NOMO-1 (cell line): Measurements from ENCODE around the gene EMILIN1.
"Not testable (repeated sequence)": the region's sequence is repeated elsewhere in the genome, so short reads cannot be mapped to it uniquely, and the experiment has no call there.

Source experiments
- DNase-seq, 2 experiments: peaks; one replicate each; lab custom pipeline; 2025; ENCODE audit not compliant: unreplicated experiment in 2 of 2; lab: John Stamatoyannopoulos, UW

Gene EMILIN1

DNA sequence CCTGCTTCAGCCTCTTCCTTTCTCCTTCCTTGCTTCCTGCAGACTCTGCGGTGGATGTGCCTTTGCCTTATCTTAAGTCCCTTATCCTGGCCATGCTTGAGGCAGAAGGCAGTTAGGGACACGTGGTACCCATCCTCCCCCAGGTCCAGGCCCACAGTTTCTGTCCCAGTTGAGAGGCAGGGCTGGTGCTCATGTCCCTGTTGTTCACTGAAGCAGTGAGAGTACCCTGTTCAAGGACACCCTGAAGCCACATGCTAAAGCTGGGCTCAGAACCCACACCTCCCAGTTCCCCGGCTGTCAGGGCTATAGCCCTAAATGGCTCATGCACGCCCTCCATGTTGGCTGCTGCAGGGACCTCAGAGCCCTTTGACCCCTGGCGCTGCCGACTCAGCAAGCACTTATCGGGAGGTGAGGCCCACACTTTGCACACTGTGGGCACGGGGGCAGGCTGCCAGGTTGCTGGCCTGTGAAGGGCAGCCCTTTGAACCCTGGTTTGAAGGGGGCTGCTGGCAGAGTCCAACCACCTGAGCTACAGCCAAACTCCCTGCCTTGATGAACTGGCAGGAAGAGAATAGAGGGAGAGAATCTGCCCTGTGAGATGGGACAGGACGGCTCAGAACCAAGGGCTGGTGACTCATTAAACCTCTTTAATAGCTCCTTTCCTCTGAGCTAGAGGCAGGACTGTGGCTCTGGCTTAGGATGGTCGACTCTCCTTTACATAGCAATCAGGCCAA is 14.4 kb downstream of the EMILIN1 start:
- no peak for DNase-seq

DNA sequence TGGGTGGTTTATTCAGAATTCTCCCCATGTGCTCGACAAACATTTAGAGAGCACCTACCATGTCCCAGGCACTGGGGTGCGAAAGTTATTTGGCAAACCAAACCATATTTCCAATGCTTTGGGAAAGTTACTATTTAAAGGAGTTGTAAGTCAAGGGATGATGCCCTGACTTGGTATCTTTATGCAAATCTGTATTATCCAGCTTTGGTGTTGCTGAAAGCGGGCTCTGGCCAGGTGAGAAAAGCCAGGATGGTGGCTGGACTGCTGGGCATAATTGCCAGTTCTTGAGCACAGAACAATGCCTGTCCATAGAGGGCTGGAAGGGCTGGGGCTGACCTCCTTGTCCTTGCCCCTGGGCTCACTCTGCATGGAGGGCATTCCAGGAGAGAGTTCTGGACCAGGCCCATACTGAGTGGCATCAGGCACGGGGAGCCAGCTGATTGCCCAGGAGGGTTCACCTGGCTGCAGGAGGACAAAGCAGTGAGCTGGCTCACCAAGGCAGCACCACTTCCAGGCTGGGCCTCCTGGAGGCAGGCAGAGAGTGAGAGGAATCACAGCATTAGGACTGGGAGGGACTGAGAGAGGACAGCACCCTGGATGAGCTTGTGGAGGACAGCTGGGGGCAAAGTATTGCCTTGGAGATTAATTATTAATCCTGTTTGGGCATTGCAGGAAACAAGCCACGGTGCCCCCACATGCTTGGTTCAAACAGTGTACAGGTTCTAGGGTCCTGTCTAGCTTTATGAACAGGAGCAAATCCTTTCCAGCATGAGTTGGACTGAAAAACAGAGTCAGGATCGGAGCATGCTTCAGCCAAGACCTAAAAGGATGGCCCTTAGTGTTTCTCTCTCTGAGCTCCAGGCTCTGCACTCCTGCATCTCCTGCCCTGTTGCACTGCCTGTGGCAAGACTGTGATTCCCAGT is 15.3 kb downstream of the EMILIN1 start:
- DNase-seq: no peak

DNA sequence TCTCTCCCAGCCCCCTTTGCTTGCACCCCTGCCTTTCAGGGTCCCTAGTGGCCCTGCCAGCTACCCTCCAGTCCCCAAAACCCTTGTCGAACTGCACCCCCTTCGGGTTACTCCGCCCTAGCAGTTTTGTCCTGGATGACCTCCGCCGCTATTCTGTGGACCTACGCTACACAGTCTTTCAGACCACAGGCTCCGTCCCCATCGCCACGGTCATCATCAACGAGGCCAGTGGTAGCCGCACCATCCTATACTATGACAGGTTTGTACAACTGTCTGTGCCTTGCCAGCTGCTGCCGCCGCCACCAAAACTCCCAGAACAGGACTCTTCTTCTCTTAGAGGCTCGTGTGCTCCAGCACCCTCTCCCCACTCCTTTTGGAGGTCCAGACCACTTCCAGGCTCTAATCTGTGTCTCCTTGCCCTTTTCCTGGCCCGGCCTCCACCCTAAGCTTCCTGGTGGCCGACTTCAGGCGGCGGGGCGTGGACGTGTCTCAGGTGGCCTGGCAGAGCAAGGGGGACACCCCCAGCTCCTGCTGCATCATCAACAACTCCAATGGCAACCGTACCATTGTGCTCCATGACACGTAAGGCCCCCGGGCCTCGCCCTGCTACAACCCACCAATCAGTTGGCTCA is 16.1 kb downstream of the EMILIN1 start:
- DNase-seq: no peak

DNA sequence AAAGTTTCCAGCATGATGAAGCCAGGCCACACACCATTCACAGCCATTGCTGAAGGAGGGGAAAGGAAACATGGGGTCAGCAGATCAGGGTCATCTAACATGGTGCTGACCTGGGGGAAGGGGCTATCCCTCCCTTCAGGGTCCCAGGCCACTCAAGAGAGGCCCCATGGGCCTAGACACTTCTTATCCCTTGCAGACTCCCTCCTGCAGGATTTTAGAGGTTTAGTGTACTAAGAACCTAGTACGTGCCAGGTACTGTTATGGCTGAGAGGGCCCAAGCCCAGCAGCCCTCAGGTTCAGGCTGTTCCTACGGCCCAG is 17.0 kb downstream of the EMILIN1 start:
- no peak for DNase-seq

DNA sequence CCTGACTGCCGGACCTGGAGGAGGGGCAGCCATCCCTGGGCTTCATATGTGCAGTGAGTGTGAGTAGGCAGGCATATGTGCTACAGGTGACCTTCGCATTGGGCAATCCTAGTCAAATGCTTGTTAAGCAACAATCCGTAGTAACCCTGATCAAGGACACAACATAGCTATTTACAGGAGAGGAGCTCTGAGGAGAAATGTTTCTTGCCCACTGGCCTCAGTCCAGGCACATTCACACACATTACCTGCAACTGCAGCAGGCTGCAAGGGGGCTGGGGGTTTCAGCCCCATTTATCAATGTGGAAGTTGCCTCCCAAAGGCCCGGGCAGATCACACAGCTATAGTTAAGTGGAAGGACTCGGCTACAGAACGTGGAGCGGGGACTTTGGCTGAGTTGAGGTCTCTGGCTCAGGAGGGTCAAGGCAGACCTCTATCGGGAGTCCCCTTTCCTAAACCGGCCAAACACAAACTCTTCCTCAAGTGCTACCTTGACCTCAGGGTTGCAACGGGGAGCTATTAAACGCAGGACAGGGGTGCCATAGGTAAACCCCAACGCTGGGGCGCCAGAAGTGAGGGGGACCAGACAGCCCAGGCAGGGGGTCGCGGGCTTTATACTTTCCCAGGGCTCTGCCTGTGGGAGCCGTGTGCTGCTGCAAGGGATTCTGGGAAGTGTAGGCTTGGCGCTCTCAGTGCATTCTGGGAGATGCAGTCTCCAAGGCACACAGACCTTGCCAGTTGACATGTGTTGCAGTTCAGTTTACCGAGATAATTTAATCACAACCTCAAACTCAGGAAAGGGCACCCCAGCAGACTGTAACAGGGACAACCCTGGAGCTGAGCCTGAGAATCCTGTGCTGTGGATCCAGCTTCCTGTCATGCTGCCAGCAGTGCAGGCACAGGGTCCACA is 17.6 kb downstream of the EMILIN1 start:
- DNase-seq: peak in 1 of 2 experiments; percentile 42

DNA sequence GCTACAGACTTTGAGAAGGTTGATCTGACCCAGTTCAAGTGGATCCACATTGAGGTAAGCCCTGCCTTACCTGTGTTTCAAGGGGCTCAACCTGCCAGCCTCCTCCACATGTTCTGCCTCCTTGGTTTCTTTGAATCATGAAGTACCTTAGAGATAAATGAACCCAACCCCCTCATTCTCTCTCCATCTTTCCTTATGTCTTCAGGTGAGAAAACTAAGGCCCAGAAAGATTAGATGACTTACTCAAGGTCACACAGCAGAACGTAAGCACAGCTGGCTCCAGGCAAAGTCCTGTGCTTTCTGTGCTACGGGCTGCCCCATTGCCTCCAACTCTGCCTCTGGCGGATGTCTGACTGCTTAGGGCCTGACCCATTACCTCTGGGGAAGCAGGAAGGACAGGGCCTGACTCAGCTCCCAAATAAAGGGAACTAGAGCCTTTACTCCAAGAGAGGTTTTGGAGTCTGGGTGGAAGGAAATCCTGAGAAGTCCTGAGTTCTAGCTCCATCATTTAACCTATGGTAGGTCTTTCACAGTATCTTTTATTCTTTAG is 18.4 kb downstream of the EMILIN1 start:
- no peak for DNase-seq

DNA sequence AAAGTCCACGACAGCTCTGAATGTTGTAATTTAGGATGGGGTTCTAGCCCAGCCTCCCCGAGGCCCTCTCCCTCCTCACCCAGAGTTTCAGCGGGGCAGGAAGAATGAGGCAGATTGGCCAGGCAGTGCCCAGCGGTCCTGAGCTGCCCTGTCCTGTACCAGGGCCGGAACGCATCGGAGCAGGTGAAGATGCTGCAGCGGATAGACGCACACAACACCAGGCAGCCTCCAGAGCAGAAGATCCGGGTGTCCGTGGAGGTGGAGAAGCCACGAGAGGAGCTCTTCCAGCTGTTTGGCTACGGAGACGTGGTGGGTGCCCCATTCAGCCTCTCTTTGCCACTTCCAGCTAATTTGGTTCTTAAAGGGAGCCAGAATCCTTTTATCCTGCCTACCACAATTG is 18.9 kb downstream of the EMILIN1 start:
- no peak for DNase-seq

DNA sequence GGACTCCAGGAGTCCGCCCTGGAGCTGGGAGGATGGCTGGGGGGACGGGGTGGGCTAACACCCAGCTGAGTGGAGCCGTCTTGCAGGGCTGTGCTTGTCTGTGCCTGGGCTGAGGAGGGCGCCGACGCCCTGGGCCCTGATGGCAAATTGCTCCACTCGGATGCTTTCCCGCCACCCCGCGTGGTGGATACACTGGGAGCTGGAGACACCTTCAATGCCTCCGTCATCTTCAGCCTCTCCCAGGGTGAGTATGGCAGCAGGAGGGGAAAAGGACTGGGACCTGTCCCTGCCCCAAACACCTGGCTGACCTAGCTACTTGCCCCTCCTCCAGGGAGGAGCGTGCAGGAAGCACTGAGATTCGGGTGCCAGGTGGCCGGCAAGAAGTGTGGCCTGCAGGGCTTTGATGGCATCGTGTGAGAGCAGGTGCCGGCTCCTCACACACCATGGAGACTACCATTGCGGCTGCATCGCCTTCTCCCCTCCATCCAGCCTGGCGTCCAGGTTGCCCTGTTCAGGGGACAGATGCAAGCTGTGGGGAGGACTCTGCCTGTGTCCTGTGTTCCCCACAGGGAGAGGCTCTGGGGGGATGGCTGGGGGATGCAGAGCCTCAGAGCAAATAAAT is 21.0 kb downstream of the EMILIN1 start:
- no peak for DNase-seq

DNA sequence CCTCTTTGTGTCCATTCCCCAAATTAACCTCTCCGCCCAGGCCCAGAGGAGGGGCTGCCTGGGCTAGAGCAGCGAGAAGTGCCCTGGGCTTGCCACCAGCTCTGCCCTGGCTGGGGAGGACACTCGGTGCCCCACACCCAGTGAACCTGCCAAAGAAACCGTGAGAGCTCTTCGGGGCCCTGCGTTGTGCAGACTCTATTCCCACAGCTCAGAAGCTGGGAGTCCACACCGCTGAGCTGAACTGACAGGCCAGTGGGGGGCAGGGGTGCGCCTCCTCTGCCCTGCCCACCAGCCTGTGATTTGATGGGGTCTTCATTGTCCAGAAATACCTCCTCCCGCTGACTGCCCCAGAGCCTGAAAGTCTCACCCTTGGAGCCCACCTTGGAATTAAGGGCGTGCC is 21.6 kb downstream of the EMILIN1 start:
- DNase-seq: no peak

DNA sequence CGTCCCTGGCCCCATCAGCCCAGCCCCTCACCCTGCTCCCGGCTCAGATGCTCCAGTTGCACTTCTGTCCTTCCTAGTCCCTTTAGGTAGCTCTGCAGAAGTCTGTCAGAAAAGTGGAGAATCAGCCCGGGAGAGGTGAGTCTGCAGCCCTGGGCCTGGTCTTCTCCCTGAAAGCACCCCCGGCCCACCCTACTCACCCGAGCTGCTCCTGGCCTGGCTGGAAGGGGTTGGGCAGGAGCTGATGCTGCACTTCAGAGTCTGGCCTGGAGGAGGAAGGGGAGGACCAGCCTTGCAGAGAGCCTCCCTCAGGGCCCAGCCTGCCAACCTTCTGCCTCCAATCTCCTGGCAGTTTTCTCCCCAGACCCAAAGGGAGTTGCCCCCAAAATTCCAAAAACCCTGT is 23.9 kb downstream of the EMILIN1 start:
- DNase-seq: no peak

DNA sequence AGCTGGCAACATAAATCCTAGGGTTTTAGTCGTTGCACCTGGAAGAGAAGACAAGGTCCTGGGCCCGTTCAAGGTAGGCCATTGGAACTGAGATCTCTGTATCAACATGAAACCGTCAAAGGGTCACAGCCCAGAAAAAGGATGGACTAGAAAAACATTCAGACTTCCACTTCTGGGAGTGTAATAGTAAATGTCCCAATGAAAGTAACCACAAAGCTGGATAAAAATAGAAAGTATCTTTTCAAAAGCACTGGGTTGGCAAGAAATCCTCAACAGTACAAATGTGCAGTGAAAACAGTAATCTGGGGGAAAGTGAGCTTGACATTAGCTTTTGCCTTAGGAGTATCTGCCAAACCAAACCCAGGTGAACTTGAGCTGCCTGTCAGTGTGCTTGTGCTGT is 27.6 kb downstream of the EMILIN1 start:
- no peak for DNase-seq

DNA sequence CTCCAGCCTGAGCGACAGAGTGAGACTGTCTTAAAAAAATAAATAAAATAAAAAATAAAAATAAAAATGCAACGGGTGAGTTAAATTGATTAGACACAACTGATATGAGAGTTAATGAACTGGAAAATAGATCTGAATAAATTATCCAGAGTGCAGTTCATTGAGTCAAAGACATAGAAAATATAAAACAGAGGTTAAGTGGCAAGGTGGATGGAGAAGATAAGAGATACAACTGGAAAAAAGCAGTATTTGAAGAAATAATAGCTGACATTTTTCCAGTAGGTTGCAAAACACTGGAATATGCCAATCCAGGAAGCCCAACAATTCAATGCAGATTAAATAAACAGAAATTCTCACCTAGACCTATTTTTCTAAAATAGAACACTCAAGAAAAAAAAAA is 29.8 kb downstream of the EMILIN1 start:
- DNase-seq: no peak

DNA sequence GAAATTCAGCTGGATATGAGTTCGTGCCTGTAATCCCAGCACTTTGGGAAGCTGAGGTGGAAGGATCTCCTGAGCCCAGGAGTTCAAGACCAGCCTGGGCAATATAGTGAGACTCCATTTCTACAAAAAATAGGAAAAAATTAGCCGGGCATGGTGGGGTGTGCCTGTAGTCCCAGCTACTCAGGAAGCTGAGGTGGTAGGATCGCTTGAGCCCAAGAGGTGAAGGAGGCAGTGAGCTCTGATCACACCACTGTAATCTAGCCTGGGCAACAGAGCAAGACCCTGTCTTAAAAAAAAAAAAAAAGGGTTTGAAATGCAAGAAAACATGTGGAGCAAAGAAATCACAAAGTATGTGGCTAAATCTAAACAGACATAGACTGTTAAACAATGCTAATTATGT is 30.7 kb downstream of the EMILIN1 start:
- DNase-seq: no peak

DNA sequence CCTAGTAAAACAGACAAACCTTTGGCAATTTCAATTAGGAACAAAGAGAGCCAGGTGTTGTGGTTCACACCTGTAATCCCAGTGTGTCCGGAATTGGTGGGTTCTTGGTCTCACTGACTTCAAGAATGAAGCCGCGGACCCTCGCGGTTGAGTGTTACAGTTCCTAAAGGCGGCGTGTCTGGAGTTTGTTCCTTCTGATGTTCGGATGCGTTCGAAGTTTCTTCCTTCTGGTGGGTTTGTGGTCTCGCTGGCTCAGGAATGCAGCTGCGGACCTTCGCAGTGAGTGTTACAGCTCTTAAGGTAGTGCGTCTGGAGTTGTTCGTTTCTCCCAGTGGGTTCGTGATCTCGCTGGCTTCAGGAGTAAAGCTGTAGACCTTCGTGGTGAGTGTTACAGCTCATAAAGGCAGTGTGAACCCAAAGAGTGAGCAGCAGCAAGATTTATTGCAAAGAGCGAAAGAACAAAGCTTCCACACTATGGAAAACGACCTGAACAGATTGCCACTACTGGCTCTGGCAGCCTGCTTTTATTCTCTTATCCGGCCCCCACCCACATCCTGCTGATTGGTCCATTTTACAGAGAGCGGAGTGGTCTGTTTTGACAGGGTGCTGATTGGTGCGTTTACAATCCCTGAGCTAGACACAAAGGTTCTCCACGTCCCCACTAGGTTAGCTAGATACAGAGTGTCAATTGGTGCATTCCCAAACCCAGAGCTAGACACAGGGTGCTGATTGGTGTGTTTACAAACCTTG is 32.4 kb downstream of the EMILIN1 start:
- DNase-seq: not testable (repeated sequence)

DNA sequence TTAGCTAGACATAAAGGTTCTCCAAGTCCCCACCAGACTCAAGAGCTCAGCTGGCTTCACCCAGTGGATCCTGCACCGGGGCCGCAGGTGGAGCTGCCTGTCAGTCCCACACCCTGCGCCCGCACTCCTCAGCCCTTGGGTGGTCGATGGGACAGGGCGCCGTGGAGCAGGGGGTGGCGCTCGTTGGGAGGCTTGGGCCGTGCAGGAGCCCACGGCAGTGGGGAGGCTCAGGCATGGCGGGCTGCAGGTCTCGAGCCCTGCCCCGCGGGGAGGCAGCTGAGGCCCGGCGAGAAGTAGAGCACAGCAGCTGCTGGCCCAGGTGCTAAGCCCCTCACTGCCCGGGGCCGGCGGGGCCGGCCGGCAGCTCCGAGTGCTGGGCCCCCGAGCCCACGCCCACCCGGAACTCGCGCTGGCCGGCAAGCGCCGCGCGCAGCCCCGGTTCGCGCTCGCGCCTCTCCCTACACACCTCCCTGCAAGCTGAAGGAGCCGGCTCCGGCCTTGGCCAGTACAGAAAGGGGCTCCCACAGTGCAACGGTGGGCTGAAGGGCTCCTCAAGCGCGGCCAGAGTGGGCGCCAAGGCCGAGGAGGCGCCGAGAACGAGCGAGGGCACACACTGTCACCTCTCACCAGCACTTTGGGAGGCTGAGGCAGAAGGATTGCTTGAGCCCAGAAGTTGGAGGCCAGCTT is 33.1 kb downstream of the EMILIN1 start:
- not testable (repeated sequence) for DNase-seq

DNA sequence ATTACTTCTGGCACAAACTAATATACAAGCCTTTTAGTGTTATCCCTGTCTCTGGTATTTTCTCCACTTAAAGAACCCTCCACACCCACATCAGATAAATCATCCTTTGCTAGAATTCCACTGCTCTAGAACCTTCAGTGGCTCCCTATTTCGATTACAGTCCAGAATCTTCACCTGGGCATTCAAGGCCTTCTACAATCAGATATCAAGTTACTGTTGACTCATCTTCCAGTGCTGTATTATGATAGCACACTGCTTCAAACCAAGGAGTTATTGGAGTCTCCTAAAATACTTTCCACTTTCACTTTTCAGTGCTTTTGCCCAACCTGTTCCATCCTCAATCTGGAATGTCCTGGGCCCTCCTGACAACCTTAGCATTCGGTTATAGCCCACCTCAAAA is 37.1 kb downstream of the EMILIN1 start:
- no peak for DNase-seq

DNA sequence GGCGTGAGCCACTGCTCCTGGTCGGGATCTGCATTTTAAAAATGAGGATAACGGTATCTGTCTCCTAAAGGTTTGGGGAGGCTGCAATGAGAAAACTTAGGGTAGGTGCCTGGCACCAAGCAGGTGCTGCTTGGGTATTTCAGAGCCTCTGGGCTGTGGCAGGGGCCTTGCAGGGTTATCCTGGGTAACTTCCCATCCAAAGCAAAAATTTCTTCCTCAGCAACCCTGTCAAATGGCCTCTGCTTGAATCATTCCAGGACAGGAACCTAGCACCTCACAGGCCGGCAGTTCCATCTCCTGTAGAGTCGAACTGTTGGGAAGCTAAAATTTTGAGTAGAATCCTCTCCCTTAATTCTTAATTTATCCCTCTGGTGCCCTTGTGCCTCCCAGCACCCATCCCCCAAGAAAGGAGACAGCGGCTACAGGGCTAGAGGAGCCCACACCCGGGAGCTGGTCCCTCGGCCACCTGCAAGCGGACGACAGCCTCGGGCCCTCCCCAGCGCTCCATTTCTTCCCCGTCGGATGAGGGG is 39.6 kb downstream of the EMILIN1 start:
- DNase-seq: no peak

DNA sequence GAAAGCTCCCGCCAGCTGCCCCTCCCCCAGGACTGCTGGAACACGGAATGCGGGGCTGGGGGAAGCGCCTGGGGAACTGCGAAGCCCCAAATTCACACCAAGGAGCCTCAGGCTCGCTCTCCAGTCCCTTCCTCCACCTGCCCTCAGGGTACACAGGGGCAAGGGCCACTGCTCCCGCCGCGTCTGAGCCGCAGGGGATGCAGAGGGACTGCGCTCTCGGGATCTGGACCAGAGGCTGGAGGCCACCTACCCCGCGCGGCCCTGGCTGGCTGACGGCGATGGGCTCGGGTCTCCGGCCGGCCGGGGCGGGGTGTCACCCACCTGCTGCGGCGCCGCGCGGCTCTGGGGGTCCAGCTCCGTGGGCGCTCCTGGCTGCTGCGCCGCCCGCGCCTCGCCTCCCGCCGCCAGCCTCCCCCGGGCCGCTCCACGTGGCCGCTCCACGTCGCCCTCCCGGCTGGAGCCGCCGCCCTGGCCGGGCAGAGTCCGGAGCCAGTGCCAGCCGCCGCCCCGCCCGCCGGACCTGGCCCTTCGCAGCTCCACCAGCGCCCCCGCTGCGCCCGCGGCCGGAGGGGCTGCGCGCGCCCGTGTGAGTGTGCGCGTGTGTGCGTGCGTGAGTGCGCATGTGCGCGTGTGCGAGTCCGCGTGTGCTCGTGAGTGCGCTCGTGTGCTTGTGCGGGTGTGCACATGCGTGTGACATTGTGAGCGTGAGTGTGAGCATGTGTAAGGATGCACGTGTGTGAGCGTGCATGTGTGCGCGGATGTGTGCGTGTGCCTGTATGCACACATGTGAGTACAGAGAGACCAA is 40.3 kb downstream of the EMILIN1 start, which contains the start of gene CGREF1:
CGREF1 (minus strand) TSS at position 604 of the 805 bp plus-strand sequence. CDS start 14,762 bp downstream, outside the sequence.
- DNase-seq: no peak
